Measurements from ENCODE around the gene DFFB.

Gene DFFB

DNA sequence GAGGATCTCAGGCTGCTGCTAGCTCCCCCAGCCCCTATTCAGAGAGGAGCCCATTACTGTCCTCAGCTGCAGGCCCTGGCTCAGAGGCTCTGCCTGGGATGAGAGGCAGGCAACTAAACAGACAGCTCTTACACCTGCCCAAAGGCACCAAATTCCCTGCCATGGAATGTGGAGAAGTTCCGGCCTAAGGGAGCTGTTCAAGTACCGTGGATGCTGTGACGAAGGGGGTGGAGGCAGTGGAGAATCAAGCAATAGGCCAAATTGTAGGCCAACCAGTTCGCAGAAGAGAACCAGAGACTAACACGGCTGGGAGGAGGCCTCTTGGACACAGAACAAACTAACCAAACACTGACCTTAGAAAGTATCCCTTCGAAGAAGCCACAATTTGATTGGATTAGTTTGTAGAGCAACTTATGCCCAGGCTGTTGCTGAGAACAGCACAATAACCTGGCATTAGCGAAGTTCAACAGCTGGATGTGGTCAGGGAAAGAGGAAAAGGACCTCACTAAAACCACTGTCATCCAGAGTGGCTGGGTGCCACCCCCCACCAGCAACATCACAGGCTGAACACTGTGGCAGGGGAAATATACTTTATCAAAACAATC lies 39.2 kb downstream of the DFFB start:
- DNase-seq (ENCODE audit: low read depth): no peak

DNA sequence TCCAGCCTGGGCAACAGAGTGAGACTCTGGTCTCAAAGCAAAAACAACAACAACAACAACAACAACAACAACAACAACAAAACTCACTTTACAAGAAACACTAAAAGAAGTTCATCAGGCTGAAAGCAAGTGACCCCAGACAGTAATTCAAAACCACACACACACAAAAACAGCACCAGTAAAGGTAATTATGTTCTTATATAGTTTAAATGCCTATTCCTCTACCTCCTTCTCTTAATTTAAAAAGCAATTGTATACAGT lies 41.1 kb downstream of the DFFB start:
- DNase-seq (ENCODE audit: low read depth): no peak

DNA sequence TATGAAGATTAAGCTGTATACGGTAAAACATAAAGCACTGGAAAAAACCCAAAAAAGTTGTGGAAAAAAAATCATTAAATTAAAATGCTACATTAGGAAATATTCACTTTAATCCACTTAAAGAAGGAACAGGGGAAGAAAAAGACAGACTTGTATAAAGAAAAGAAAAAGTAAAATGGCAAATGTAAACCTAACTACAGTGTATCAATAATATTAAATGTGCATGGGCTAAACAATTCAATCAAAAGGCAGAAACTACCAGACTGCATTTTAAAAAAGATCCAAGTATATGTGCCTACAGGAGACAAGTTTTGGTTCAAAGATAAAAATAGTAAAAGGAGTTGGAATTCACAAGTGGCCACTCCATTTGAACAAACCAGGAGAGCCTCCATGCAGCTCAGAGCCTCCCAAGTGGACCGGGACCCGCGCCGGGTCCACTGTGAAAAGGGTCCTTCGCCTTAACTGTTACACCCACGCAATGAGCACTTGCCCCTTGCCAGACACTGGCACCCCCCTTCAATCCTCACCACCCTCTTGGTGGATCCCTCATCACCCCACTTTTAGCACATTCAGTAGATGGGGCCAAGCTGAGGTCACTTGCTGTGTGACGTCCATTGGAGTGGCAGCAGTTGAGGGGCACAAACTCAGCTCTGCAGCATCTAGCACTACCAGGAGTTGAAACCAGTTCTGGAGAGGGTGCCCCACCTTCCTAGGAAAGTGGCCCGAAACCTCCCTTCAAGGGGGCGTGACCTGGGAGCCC lies 41.9 kb downstream of the DFFB start:
- DNase-seq (ENCODE audit: low read depth): no peak

DNA sequence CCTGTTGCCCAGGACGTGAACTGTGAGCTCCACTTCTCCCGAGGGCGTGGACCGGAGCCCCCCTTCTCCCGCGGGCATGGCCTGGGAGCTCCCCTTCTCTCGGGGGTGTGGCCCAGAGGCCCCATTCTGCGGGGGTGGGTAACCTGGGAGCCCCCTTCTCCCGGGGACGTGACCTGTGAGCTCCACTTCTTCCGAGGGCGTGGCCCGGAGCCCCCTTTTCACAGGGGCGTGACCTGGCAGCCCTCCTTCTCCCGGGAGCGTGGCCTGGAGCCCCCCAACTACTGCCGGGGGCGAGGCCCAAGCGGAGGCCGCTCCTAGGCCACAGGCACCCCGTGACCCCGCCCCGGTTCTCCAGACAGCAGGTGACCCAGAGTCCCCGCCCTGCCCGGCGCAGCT lies 42.5 kb downstream of the DFFB start:
- no peak for DNase-seq (ENCODE audit: low read depth)

DNA sequence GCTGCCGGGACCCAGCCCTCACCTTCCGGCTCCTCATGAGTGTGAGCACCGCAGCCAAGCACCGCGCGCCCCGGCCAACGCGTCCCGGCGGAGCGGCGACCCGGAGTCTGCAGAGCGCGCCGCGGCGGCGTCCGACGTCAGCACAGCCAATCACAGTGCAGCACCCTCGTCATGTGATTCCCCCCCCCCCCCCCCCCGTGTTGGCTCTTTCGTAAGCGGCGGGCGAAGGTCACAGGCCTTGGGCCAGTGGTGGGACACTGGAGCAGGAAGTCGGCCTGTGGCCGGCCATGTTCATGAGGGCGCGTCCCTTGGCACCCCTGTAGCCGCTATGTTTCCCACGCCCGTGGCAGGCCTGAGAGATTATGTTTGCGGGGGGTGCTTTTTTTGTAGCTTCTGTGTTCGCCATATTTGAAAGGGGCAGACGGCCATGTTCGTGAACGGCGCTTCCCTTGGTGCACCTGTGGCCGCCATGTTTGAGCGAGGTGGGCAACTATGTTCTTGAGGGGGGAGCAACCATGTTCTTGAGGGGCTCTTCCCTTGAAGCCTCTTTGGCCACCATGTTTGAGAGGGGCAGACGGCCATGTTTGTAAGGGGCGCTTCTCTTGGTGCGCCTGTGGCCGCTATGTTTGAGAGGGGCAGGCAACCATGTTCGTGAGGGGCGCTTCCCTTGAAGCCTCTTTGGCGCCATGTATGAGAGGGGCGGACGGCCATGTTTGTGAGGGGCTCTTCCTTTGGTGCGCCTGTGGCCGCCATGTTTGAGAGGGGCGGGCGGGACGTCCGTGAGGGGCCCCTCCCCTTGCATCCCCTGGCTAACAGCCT lies 43.1 kb downstream of the DFFB start, which contains the start of gene C1orf174:
C1orf174 (minus strand) TSS at position 123 of the 819 bp plus-strand sequence; CDS start at position 37, 86 bp downstream.
- DNase-seq (ENCODE audit: low read depth): peak; percentile 94

DNA sequence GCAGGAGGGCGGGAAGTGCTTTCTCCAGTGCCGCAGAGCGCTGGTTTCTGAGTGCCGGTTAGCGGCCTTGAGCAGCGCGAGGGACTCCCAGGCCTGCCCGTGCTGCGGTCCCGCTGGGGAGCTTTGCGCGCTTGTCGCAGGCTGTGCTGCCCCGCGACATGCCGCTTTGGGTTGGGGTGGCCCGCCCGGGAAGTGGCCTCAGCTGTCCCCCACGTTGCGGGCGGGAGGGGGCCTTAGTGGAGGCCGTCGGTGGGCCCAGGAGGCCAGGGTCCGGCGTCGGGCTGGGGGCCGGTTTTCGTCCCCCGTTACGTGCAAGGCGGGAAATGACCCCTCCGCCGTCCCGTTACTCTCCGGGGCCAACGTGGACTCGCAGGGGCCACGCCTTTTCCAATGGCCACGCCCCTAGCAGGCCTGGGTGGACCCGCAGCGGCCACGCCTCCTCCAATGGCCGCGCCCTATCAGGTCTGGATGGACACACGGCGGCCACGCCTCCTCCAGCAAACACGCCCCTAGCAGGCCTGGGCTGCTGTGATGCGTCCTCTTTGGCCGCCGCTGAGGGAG lies 43.8 kb downstream of the DFFB start:
- peak; percentile 66 for DNase-seq (ENCODE audit: low read depth)

DNA sequence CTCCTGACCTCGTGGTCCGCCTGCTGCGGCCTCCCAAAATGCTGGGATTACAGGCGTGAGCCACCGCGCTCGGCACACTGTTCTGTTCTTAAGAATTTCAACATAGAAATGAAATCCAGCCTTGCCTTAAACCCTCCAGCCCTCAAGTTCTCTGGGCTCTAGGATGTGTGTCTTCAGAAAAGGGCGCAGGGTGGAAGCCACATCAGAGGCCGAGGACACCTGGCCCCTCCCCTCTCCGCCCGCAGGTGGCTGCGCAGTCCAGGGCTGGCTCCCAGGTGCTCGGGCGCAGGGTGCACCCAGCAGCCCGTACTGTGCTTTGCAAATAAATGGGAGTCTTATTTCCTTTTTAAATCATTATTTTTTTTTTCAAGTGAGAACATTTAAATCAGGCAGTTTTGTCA lies 44.8 kb downstream of the DFFB start:
- no peak for DNase-seq (ENCODE audit: low read depth)

DNA sequence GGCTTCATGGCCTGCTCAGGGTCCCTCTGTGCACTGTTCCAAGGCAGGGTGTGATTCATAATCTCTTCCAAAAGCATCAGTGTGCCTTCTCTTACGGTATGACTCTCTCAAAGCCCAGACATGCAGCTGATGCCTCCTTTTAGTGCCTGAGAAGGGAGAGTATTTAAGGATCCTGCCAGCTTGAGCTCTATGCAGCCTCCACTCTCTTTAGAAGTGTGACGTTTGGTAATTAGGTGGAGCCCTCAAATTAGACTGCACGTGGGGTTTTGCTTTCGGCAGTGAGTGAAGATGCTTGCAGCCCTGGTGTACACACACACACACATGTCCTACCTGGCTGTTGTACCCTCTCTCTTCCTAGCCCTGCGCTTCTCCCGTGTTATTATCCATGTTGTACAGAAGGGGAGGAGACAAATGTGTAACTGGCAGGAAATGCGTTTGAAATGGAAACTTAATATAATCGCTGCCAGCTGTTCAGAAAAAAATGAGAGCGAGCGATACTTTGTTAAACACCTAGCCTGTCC lies 45.4 kb downstream of the DFFB start:
- DNase-seq (ENCODE audit: low read depth): peak; percentile 23

DNA sequence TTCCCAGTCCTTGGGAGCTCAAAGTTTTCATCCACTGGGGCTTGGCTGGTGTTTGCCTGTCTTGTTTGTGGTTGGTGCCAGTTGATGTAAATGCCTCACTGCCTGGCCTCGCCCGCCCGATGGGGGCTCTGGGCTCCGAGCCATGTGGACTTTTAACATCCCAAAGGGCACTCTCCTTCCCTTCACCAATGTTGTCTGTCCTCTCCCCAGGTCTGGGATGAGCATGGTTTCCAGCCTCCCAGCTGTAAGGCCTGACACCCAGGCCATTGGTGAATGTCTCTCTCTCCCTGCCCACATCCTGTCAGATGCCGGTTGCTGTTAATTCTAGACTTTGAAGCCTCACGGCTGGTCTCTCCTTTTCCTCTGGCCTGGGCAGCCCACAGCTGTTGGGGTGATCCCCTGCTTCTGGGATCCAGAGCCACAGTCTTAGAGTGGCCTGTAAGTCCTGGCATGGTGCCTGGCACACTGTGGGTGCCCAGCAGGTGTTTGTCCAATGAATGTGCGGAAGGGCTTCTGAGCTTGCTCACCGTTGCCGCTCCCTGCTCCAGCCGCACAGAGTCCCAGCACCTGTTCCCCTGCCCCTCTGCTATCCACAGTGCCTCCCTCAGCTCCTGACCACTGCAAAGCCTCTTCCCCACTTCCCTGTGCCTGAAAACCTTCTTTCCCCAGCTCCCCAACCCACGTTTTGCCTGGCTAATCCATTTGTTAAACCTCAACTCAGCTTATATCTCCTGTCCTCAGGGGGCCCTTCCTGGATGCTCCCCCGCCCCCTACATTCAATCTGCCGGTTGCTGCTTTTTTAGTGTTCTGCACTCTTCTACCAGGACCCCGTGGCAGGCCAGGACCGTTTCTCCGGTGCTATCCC lies 46.1 kb downstream of the DFFB start:
- DNase-seq (ENCODE audit: low read depth): no peak

DNA sequence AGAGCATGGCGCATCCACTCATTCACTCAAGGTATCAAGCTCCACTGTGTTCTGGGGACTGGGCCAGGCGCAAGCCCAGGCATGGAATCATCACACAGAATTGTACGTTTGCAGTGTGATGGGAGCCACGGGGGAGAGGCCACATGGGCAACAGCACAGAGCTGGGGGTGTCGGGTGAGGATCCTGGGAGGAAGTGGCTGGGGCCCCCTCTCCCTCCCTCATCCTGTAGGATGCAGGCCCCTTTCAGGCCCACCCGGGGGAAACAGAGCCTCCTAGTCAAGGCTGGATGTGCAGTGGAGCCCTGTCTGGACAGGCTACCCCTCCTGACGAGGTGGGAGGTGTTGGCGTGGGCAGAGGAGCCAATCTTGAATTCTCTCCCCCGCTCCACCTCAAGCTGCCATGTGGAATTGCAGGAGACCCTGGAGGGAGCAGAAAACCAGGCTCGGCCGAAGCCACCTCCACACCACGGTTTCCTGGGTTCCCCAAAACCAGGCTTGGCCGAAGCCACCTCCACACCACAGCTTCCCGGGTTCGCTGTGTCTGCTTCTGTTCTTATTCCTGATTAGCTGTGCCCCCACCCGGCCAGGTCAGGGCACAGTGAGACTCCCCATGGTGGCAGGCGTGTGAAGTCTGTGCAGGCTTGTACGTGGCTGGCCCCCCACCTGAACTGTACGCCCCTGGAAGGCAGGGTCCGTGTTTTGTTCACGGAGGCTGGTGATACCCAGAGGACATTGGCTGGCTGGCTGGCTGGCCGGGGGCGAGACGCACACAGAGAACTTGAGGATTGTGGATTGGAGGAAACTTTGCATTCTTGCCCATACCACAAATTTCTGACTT lies 46.9 kb downstream of the DFFB start:
- DNase-seq (ENCODE audit: low read depth): no peak

DNA sequence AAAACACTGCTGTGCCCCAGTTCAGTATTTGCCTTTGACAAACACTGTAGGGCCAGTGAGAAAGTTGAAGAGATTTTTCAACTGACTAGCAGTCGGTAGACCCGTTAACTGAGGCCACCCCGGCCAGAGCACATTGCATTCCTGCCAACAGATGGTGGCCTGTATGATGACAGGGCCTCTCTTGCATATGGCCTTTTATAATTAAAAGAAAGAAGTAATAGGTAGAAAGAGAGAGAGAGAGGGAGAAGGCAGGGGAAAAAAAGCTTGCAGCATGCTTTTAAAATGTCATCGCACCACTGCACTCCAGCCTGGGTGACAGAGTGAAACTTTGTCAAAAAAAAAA lies 47.5 kb downstream of the DFFB start:
- DNase-seq (ENCODE audit: low read depth): no peak

DNA sequence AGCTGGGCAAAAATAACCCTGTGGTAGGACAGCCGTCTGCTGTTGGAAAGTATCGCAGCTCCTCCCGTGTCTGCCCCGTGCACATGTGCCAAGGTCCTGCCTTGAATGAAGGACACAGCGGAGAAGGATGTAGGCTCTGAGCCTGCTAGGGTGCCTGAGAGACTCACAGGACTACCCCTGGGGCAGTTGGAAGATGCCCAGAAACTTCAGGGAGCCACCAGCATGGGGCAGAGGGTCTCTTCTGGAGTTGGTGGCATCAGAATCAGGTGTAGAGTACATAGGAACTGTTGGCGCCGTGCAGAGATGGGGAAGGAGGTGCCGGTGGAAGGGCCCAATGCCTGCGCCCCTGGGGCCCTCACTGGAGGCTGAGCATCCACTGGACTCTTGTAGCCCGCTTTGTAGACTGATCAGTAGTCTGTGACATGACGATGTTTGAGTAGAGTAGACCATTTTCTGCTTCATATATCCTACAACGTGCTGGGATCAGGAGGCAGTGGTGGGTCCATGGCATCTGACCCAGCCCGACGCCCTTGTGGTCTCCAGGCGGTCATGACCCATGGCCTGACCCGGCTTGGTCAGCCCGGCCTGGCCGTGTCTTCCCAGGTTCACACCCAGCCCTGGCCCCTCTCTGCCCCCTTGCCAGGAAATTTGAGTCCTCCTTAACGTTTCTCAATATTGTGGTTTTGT lies 48.1 kb downstream of the DFFB start:
- no peak for DNase-seq (ENCODE audit: low read depth)

DNA sequence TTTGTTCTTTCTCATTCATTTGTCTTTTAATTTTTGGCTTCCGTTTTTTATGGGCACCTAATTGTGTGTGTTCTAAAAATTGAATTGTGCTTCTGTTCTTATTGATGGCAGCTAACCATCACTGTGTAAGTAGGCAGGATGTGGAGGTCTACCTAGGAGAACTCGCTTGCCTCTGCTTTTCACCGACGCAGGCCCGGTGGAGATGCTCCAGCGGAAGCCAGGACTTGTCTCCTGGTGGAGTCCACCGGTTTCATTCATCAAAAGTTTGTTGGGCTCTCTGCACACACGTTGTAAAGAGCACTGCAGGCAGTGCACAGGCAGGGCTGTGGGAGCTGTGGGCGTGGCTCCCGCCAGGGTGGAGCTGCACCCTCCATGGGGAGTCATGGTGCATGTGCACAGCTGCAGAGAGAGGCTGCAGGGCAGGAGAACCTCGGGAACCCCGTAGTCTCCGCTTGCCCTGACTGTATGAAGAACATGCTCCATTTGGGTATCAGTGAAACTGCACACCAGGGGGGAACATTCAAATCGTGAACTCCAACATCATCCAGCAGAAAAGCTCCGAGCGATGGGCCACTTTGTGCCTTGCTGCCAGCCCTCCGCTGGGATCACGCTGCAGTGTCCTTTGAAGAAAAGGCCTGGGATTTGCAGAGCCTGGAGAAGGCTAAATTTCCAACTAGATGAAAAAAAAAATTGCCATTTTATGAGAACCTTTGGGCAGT lies 48.8 kb downstream of the DFFB start:
- no peak for DNase-seq (ENCODE audit: low read depth)

DNA sequence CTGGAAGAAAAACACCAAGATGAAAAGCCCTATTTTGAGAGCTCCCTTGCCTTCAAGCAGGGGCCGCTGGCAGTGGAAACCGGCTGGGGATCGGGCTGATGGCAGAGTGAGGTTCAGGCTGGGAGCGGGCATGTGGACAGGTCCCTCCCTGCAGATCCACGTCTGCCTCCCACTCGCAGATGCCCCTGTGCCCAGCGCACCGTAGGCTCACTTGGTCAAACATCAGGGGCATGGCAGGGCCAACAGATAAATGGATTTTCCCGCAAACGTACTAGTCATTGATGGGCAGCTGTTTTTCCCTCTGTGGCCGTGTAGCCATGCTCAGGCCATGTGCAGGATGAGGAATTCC lies 49.4 kb downstream of the DFFB start:
- no peak for DNase-seq (ENCODE audit: low read depth)

DNA sequence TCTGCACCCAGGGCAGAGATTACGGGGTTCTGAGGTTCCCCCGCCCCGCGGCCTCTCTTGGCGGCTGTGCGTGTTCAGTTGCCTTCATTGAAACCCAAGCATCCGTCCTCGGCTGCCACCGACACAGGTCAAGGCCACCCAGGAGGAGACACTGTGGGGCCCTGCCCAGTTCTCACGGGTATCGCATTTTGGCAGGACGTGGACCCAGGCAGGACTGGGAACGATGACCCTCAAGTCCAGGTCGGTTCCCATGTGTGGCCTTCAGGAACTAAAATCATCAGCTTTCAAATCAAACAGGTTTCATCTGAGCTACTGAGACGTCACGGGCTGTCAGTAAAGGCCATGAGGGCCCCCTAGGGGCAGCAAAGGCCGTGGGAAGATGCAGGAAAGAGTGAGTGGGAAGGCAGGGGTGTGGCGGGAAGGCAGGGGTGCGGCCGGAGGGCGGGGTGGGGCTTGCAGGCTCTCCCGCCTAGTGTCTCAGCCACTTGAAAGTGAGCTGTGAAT lies 49.8 kb downstream of the DFFB start:
- DNase-seq (ENCODE audit: low read depth): peak; percentile 19

DNA sequence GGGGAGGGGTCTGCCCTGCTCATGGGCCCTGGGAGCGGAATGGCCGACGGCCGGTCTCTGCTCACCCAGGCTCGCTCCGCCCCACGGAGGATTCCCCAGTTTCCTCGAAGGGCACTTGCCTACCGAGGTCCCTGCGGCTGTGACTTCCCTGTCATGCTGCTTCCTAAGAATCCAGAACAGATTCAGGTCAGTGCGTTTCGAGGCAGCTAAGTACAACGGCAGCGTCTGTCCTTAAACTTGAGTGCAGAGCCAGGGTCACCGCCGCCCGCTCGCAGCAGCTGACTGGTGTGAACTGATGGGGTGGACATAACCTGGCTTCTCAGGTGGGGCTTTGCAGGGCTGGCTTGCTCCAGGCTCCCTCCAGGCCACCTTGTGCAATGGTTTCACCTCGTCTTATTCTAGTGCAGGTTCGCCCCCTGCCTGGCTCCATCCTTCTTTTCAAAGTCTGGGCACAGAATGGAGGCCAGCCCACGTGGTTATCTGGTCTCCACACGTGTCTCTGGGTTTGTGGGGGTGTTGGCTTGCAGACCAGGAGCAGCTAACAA lies 50.4 kb downstream of the DFFB start:
- no peak for DNase-seq (ENCODE audit: low read depth)

DNA sequence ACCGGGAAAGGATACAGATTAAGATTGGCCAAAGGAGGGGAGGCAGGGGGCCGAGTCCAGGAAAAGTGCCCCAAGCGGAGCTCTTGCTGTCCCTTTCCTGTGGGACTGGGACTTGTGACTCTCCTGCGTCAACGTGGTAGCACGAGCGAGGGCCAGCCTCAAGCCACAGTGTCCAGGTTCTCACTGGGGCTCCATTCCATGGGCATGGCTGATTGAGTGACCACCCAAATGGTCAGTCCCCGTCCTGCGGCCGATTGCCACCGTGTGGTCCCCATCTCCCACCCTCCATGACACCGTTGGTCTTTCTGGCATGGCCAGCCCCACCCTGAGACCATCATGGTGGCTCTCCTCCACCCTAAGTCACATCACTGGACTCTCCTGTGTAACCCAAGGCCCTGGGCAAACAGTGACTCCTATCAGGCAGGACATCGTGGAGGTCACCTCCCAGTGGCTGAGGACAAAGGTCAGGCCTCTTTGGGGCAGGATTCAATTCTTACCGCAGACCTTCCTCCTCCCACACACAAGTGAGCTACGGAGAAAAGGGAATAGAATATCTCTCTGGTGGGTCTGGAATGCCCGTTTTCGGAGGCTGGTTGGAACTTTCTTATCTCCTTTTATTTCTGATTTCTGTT lies 51.7 kb downstream of the DFFB start:
- no peak for DNase-seq (ENCODE audit: low read depth)

DNA sequence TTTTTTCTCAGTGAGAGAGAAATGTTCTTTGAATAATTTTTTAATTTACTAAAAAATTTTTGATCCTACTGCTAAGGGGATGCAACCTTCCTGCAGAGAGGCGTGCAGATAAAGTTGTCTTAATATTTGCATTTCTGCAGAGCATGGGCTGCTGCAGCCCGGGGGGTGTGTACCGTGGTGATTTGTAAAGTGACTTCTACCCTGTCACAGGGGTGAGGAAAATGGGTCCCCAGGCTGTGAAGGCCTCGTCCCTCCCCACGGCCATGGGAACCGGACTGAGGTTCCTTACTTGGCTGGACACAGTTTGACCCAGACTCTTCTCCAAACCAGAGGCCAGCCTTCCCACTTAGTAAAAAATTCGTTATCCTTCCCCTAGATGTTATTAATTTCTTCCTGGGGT lies 52.3 kb downstream of the DFFB start:
- no peak for DNase-seq (ENCODE audit: low read depth)
